ENCODE data around the gene GTF3C5. TPM values are rescaled to one million over a fixed set of nuclear protein-coding genes. Genes with fewer than 3 reads are reported as not detected.
"Not testable (repeated sequence)": the region's sequence is repeated elsewhere in the genome, so short reads cannot be mapped to it uniquely, and the experiment has no call there.

Gene GTF3C5
- total RNA-seq, 2 experiments from 2014 or later: 91.6 to 97.0 TPM

- H3K4me3 ChIP-seq (ENCODE audit: low read depth, low read length, poor library complexity, severe bottlenecking): no peak overlapping the region
- CTCF ChIA-PET (ENCODE audit: unreplicated experiment): no interaction called here
- no peaks in the 10 kb centered on the region for H3K36me3 ChIP-seq (ENCODE audit: insufficient read depth, low read length)
- TF ChIP-seq CTCF (conservative IDR thresholded peaks at IDR 0.05; ENCODE audit: low read length) (no peak), EZH2phosphoT487 (IDR thresholded peaks at IDR 0.05; ENCODE audit: borderline replicate concordance, low read depth, low read length) (no peak)
- DNase-seq (ENCODE audit: low spot score): no peak
- no peaks in the 10 kb centered on the region for H3K9me2 ChIP-seq (ENCODE audit: insufficient read depth, low read length)
- POLR2A ChIA-PET: no interaction called here
- intact Hi-C loops (cut with micrococcal nuclease; ENCODE audit: unreplicated experiment): no loop called here
- no peaks in the 10 kb centered on the region for H3K79me2 ChIP-seq (ENCODE audit: insufficient read depth, low read depth, low read length)
- no peak overlapping the region for H2AFZ ChIP-seq (ENCODE audit: low read length)
- no peaks in the 10 kb centered on the region for H4K20me1 ChIP-seq (ENCODE audit: insufficient read depth, low read length)
- no peaks in the 10 kb centered on the region for H3K4me1 ChIP-seq (ENCODE audit: insufficient read depth, low read length, poor library complexity, severe bottlenecking)
- H3K9me3 ChIP-seq (ENCODE audit: low read length): no peaks in the 10 kb centered on the region
- H3K4me2 ChIP-seq (ENCODE audit: low read length): no peak overlapping the region
- no peak overlapping the region for H3K27ac ChIP-seq (ENCODE audit: low read depth, low read length, poor library complexity, severe bottlenecking)
- no TSS peak for BruUV-seq (replicated peaks)
Observed at GRCh38 chr9:133067006-133067405, 36.2 kb downstream of the GTF3C5 start.

- H3K4me1 ChIP-seq (ENCODE audit: insufficient read depth, low read length, poor library complexity, severe bottlenecking): no peaks in the 10 kb centered on the region
- H3K79me2 ChIP-seq (ENCODE audit: insufficient read depth, low read depth, low read length): no peaks in the 10 kb centered on the region
- H2AFZ ChIP-seq (ENCODE audit: low read length): no peak overlapping the region
- no peaks in the 10 kb centered on the region for H3K9me2 ChIP-seq (ENCODE audit: insufficient read depth, low read length)
- no peak for TF ChIP-seq CTCF (conservative IDR thresholded peaks at IDR 0.05; ENCODE audit: low read length)
- TF ChIP-seq EZH2phosphoT487 (IDR thresholded peaks at IDR 0.05; ENCODE audit: borderline replicate concordance, low read depth, low read length): no peak
- H3K4me2 ChIP-seq (ENCODE audit: low read length): no peak overlapping the region
- H3K9me3 ChIP-seq (ENCODE audit: low read length): no peaks in the 10 kb centered on the region
- no peak overlapping the region for H3K27ac ChIP-seq (ENCODE audit: low read depth, low read length, poor library complexity, severe bottlenecking)
- H3K4me3 ChIP-seq (ENCODE audit: low read depth, low read length, poor library complexity, severe bottlenecking): no peak overlapping the region
- no peaks in the 10 kb centered on the region for H4K20me1 ChIP-seq (ENCODE audit: insufficient read depth, low read length)
- H3K36me3 ChIP-seq (ENCODE audit: insufficient read depth, low read length): no peaks in the 10 kb centered on the region
- ChIA-PET CTCF (ENCODE audit: unreplicated experiment) (no interaction called here), POLR2A (no interaction called here)
- intact Hi-C loops (cut with micrococcal nuclease; ENCODE audit: unreplicated experiment): no loop called here
- no TSS peak for BruUV-seq (replicated peaks)
- no peak for DNase-seq (ENCODE audit: low spot score)
Observed at GRCh38 chr9:133067813-133068212, 37.0 kb downstream of the GTF3C5 start.

GRCh38 chr9:133068431-133068830 lies 37.6 kb downstream of the GTF3C5 start:
- DNase-seq (ENCODE audit: low spot score); CTCF ChIA-PET (ENCODE audit: unreplicated experiment); H3K36me3 ChIP-seq (ENCODE audit: insufficient read depth, low read length); H3K9me3 ChIP-seq (ENCODE audit: low read length); BruUV-seq (replicated peaks); H3K4me3 ChIP-seq (ENCODE audit: low read depth, low read length, poor library complexity, severe bottlenecking); H2AFZ ChIP-seq (ENCODE audit: low read length); H3K4me1 ChIP-seq (ENCODE audit: insufficient read depth, low read length, poor library complexity, severe bottlenecking); H3K4me2 ChIP-seq (ENCODE audit: low read length); H4K20me1 ChIP-seq (ENCODE audit: insufficient read depth, low read length); POLR2A ChIA-PET; H3K9me2 ChIP-seq (ENCODE audit: insufficient read depth, low read length); intact Hi-C loops (cut with micrococcal nuclease; ENCODE audit: unreplicated experiment); H3K79me2 ChIP-seq (ENCODE audit: insufficient read depth, low read depth, low read length); H3K27ac ChIP-seq (ENCODE audit: low read depth, low read length, poor library complexity, severe bottlenecking): not testable (repeated sequence)

GRCh38 chr9:133070500-133070961 lies 39.7 kb downstream of the GTF3C5 start:
- H3K9me3 ChIP-seq (ENCODE audit: low read length); CTCF ChIA-PET (ENCODE audit: unreplicated experiment); BruUV-seq (replicated peaks); H3K79me2 ChIP-seq (ENCODE audit: insufficient read depth, low read depth, low read length); H3K9me2 ChIP-seq (ENCODE audit: insufficient read depth, low read length); H2AFZ ChIP-seq (ENCODE audit: low read length); DNase-seq (ENCODE audit: low spot score); POLR2A ChIA-PET; H4K20me1 ChIP-seq (ENCODE audit: insufficient read depth, low read length); H3K36me3 ChIP-seq (ENCODE audit: insufficient read depth, low read length); H3K27ac ChIP-seq (ENCODE audit: low read depth, low read length, poor library complexity, severe bottlenecking); H3K4me1 ChIP-seq (ENCODE audit: insufficient read depth, low read length, poor library complexity, severe bottlenecking); H3K4me2 ChIP-seq (ENCODE audit: low read length); H3K4me3 ChIP-seq (ENCODE audit: low read depth, low read length, poor library complexity, severe bottlenecking); intact Hi-C loops (cut with micrococcal nuclease; ENCODE audit: unreplicated experiment): not testable (repeated sequence)

- H3K4me3 ChIP-seq (ENCODE audit: low read depth, low read length, poor library complexity, severe bottlenecking); BruUV-seq (replicated peaks); H3K4me2 ChIP-seq (ENCODE audit: low read length); POLR2A ChIA-PET; H3K79me2 ChIP-seq (ENCODE audit: insufficient read depth, low read depth, low read length); DNase-seq (ENCODE audit: low spot score); H3K9me2 ChIP-seq (ENCODE audit: insufficient read depth, low read length); CTCF ChIA-PET (ENCODE audit: unreplicated experiment); H3K4me1 ChIP-seq (ENCODE audit: insufficient read depth, low read length, poor library complexity, severe bottlenecking); H3K9me3 ChIP-seq (ENCODE audit: low read length); H4K20me1 ChIP-seq (ENCODE audit: insufficient read depth, low read length); H3K27ac ChIP-seq (ENCODE audit: low read depth, low read length, poor library complexity, severe bottlenecking); intact Hi-C loops (cut with micrococcal nuclease; ENCODE audit: unreplicated experiment); H3K36me3 ChIP-seq (ENCODE audit: insufficient read depth, low read length); H2AFZ ChIP-seq (ENCODE audit: low read length): not testable (repeated sequence)
Observed at GRCh38 chr9:133070985-133071384, 40.2 kb downstream of the GTF3C5 start.

All from OCI-LY7 (cell line).